GM08714 (cell line): ENCODE measurements around the gene VPS72.

Experiments
- H3K4me3 ChIP-seq: fragments of 200-500 bp; sonication (Bioruptor generic); 2 replicates; pipeline ENCODE4 v1.5.1; 2014; ENCODE audit warnings: mild to moderate bottlenecking, low read length, inconsistent platforms
- ZNF274 ChIP-seq: IDR thresholded peaks from 2 replicates; pipeline ENCODE4 v1.6.1; 2012; ENCODE audit warnings: mild to moderate bottlenecking, low read depth, low read length

The VPS72 gene

DNA sequence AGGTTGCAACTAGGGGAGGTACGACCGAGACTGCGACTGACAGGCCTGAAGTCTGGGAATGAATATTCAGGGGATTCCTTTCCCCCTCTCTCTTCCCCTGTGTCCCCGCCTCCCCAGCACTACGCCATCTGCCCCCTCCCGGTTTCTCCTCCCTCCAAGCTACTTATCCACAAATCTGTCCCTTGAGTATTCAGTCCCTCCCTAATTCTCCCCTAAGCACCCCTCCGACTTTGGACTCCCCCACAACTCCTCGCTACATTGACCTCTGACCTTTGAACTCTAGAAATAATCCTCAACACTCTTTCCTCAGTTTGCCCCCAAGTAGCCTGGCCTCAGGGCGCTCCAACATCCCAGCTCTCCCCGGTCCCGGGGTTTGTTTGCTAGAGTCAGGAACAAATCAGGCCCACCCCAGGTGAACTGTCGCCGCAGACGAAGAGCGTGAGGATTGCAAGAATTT lies 24.7 kb downstream of the VPS72 start:
- TF ChIP-seq ZNF274: no peak

DNA sequence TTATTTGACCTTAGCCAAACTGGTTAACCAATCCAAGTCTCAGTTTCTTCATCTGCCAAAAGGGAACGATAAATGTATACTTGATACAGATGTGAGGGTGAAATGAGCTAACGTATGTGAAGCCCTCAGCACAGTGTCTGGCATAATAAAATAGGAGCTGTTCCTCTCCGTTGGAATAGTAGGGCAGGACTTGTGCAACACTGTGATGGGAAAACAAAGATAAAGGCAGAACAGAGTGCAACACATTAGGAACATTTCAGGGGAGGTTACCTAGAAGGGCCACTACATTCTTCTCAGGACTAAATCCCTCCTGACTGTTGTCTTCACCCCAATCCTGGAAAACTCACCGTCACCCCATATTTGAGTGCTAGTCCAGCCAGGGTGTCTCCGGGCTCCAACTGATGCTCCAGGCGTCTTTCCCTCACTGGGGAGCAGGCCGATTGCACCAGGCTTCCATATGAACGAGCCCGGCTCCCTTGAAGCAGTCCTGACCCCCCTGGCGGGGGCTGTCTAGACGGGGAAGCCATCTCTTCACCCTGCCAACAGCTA lies 25.2 kb downstream of the VPS72 start:
- no peak for TF ChIP-seq ZNF274
- H3K4me3 ChIP-seq: peak overlapping the region; percentile 75

More for the DNA sequence above, 24.7 kb downstream of the VPS72 start:
- H3K4me3 ChIP-seq: peak overlapping the region; percentile 75

DNA sequence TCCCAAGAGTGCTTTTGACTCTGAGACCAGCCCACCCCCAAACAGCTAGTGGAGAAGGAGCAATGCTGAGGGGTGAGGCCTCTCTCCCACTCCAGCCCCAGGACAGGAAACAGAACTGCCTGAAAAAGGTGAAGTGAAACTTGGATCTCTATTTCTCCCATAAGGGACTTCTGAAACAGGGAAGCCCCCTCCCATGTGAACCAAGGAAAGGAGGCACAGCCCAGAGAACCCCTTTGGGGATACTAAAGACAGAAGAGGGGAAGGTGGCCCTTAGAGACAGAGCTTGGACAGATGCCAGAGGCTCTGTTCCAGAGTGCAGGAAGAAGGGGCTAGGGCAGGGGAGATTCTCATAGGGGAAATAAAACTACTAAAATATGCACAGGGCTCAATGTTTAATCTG lies 30.6 kb downstream of the VPS72 start:
- H3K4me3 ChIP-seq: no peak overlapping the region
- TF ChIP-seq ZNF274: no peak

DNA sequence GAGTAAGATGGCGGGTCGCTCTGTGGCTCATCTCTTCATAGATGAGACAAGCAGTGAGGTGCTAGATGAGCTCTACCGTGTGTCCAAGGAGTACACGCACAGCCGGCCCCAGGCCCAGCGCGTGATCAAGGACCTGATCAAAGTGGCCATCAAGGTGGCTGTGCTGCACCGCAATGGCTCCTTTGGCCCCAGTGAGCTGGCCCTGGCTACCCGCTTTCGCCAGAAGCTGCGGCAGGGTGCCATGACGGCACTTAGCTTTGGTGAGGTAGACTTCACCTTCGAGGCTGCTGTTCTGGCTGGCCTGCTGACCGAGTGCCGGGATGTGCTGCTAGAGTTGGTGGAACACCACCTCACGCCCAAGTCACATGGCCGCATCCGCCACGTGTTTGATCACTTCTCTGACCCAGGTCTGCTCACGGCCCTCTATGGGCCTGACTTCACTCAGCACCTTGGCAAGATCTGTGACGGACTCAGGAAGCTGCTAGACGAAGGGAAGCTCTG lies 31.2 kb downstream of the VPS72 start:
- TF ChIP-seq ZNF274: no peak
- no peak overlapping the region for H3K4me3 ChIP-seq

DNA sequence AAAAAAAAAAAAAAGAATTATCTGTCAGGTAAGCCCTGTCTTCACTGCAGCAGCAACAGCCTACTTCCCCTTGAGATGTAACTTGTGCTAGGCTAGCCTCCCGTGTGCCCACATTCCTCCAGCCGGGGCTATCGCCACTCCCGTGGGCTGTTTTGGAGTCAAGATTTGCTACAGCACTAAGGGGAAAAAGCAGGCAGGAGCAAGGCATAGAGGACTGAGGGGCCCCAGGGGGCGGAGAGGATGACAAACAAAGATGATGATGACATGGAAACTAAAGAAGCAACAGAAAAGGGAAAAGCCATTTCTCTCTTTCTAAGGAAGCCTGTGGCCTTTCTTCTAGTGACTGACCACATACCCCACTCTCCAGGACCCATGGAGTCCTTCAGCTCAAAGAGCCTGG lies 31.7 kb downstream of the VPS72 start:
- TF ChIP-seq ZNF274: no peak
- H3K4me3 ChIP-seq: no peak overlapping the region

DNA sequence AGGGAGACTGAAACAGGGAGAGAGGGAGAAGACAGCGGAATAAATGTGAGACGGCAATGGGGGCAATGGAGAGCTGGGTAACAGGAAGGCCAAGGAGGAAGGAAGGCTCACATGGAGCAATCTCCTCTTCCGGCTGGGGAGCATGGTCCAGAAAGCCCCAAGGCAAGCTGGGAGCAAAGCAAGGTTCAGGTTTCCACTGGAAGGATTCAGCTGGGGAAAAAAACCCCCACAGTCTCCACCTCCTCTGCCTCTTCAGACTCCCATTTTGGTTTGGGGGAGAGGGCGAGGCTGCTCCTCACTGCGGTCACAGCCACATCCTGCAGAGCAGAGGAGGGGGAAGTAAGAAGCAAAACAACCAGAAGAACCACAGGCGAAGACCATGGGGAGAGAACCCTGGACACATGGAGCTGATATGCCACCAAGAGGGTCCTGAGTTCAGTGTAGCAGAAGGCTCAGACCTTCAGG lies 32.9 kb downstream of the VPS72 start:
- H3K4me3 ChIP-seq: peak overlapping the region; percentile 86

DNA sequence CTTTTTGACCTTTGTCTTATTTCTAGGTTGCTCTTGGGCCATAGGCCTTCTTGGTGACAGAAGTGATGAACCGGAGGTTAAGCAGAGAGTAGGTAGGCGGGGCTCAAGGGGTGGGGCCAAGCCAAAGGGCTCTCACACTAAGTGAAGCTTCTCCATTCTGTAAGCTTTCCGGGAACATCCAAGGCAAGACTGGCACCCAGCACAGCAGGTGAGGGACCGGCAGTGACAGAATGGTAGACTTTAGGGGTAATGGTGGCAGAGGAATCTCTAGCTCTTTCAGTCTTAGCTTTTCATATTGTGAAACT lies 33.5 kb downstream of the VPS72 start, which contains the start of gene TNFAIP8L2:
TSS of gene TNFAIP8L2 (plus strand) at position 135 of the 305 bp plus-strand sequence. CDS start 2,049 bp downstream, outside the sequence.
- H3K4me3 ChIP-seq: peak within 1 kb of the TSS; percentile 86
- no peak for TF ChIP-seq ZNF274

More for the DNA sequence above, 32.9 kb downstream of the VPS72 start:
- TF ChIP-seq ZNF274: no peak

DNA sequence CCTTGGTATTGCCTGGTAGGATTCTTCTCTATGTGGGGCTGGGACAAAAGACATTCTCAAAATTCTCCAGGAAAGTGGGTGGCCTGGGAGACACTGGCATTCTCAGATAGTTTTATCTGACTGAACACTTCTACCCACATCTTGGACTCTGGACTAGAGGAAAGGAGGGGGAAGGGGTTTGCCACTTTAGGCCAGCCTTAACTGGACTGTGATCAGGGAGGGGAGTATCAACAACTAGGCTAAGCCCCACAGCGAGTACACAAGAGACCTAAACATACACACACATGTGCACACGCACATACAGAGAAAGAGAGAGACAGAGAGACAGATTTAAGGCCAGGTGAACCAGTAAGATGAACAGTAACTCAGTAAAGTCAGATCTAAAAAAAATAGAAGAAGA lies 42.3 kb downstream of the VPS72 start:
- no peak overlapping the region for H3K4me3 ChIP-seq
- no peak for TF ChIP-seq ZNF274

DNA sequence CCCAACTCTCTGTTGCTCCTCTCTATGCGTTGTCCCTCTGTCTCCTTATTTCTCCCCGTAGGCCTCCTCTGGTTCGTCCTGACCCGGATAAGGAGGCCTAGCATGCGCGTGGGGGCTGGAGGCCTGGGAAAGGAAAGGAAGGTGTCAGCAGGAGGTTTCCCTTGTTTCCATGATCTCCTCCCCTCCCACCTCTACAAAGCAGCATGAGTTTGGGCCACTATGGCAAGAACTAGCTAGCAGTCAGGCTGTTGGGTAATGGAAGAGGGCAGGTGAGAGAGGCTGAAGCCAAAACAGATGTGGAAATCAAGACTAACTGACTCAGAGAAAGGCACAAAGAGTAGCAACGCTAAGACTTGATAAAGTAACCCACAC lies 42.9 kb downstream of the VPS72 start:
- TF ChIP-seq ZNF274: no peak
- H3K4me3 ChIP-seq: peak overlapping the region; percentile 75; the same call in 1 of the 2 replicates

DNA sequence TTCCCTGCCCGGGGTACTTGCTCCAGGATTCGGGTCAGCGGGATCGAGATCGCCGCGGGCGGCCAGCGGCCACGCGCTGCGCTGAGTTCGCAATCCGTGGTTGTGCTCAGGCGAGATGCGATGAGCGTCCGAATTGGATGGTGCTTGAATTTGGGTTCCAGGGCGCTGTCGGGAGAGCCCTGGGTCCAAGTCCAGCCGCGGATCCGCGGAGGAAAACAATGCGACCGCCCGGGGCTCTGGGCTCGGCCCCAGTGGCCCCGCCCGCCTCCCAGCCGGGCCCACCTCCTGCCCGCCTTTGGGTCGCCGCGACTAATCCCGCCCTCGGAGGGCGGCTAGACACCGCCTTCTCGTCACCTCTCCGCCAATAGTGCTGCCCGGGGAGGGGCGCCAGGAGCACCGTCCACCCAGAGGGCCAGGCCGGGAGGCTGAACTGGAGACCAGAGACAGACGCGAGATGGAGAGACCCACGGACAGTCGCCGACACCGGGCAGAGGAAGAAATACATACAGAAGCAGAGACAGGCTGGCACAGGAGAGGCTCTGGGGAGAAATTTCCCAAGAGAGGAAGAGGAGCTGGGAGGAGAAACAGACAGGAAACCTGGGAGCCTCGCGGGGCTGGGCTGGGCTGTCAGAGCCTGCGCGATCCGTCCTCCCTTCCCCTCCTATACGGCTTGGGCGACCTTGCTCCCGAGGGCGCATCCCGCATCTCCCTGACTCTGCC lies 43.4 kb downstream of the VPS72 start, which contains the start of gene SEMA6C:
TSS of gene SEMA6C (minus strand) at position 220 of the 720 bp plus-strand sequence. CDS start 4,010 bp downstream, outside the sequence.
- peak within 1 kb of the TSS; percentile 75 for H3K4me3 ChIP-seq
- no peak for TF ChIP-seq ZNF274

DNA sequence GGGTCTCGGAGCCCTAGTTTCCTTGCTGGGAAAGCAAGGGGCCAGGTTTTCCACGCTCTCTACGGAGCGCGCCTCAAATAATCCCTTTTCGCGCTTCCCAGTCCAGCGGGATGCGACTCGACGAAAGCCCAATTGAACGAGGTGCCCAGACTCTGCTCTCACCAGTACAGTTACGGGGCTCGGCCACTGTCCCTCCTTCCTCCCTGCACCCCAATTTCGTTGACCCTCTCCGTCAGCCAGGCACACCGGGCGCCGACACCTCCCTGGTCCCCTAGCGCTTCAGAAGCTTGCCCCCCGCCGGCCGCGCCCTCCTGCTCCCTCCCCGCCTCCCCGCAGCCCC lies 44.0 kb downstream of the VPS72 start:
- no peak for TF ChIP-seq ZNF274
- H3K4me3 ChIP-seq: peak overlapping the region; percentile 75

DNA sequence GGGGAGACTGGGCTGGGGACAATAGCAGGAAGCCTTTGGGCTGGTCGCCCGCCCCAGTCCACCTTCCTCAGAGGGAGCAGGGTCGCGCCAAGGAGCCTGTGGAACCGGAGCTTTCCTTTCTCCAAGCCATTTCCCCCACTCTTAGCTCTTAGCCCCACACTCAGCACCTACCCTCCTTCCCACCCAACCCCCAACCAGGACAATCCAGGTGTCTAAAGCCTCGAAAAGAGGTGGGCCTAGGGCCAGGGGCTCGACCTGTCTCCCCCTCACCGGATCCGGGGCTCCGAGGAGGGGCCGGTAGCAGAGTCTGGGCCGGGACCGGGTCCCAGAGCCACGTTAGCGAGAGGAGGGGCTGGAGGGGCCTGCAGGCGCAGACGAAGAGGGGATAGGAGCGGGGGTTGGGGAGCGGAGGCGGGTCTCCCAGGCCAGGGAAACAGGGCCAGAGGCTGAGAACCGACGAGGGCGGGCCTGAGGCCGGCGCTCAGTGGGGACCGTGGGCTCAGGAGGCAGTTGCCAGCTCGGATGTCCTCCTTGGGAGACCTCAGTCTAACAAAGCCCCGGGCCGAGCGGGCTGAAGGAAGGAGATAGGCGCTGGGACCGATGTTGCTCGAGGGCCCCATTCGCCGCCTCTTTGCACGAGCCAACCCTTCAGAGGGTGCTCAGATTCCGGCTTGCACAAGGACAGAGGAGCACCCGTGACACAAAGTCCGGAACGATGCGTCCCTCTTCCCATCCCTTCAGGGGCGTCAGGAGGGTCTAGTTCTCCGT lies 44.5 kb downstream of the VPS72 start:
- peak overlapping the region; percentile 75; the same call in 1 of the 2 replicates for H3K4me3 ChIP-seq

DNA sequence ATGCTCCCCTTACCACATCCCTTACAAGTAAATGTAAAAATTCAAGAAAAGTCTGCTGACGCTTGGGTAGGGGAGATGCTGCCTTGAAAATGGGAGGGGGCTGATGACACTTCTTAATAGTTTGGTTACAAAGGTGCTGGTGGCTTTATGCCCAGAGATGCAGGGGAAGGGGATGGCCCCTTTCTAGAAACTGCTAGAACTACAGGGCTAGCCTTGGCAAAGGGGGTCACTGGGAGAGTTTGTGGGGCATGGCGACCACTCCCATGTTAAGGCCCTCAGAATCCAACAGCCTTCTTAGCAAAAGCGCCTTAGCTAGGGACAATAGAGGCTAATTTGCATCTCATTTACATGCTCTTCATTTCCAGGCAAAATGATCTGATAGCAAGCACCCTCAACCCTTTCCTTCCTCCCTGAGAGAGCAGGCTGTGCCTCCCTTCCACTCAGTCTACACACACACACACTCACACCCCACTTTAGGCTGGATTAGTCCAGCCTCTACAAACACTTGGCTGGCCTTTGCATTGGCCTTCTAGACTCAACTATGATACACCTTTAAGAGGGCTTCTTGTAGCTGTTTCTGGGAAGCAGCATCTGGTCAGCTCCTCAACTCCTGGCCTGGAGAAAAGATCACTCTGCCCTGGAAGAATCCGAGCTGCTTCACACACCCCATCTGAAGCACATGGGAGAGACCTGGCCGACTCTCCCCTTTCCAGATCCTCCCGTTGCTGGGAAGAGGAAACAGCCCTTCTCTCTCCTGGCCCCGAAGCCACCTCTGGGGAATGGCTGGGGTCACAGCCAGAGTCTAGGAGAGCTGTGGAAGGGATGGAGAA lies 45.3 kb downstream of the VPS72 start:
- H3K4me3 ChIP-seq: no peak overlapping the region
- TF ChIP-seq ZNF274: no peak

More for the DNA sequence above, 44.5 kb downstream of the VPS72 start:
- TF ChIP-seq ZNF274: no peak

DNA sequence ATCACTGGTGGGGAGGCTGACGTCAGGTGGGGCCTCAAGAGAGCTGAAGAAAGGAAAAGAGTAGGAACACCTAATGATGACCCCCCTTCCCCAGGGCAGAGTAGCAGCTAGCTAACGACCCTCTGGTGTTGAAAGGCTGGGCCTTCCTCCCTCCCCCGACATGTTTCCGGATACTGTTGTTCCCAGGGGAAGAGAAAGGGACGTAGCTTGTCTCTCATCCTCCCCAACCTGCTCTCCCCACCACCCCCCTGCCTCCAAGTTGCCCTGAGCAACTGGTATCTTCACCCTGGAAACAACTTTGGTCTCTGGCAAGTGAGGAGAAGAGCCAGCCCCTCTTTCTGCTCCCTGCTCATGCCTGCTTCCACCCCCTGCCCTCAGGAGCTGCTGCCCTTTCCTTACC lies 46.0 kb downstream of the VPS72 start:
- TF ChIP-seq ZNF274: no peak
- H3K4me3 ChIP-seq: no peak overlapping the region
